ENCODE measurements around the gene SLC14A1.

Gene SLC14A1

GRCh38 chr18:45708831-45709230 lies 15.2 kb upstream of the SLC14A1 start:
- H3K9me3 ChIP-seq (ENCODE audit: low read depth, low read length), result no peaks in the 10 kb centered on the region
- H3K36me3 ChIP-seq (ENCODE audit: insufficient read depth, low read length), result no peaks in the 10 kb centered on the region
- H3K9ac ChIP-seq (ENCODE audit: insufficient read length), result no peak overlapping the region
- H3K4me3 ChIP-seq, result no peak overlapping the region
- TF ChIP-seq FOXP2 (optimal IDR thresholded peaks at IDR 0.05; ENCODE audit: control extremely low read depth, extremely low read length, insufficient read depth) (no peak), POLR2AphosphoS5 (IDR thresholded peaks at IDR 0.05; ENCODE audit: borderline replicate concordance, low read depth, low read length) (no peak), EZH2 (IDR thresholded peaks at IDR 0.05) (no peak)
- DNase-seq (ENCODE audit: low read depth, low spot score), result no peak
- no peak overlapping the region for H3K27ac ChIP-seq

GRCh38 chr18:45712061-45712460 lies 11.9 kb upstream of the SLC14A1 start:
- TF ChIP-seq POLR2AphosphoS5 (IDR thresholded peaks at IDR 0.05; ENCODE audit: borderline replicate concordance, low read depth, low read length) (no peak), EZH2 (IDR thresholded peaks at IDR 0.05) (no peak), FOXP2 (optimal IDR thresholded peaks at IDR 0.05; ENCODE audit: control extremely low read depth, extremely low read length, insufficient read depth) (no peak)
- Histone ChIP-seq H3K36me3 (ENCODE audit: insufficient read depth, low read length) (no peaks in the 10 kb centered on the region), H3K4me3 (no peak overlapping the region), H3K9ac (ENCODE audit: insufficient read length) (no peak overlapping the region), H3K9me3 (ENCODE audit: low read depth, low read length) (no peaks in the 10 kb centered on the region), H3K27ac (no peak overlapping the region)
- DNase-seq (ENCODE audit: low read depth, low spot score), result no peak

GRCh38 chr18:45713239-45713638 lies 10.7 kb upstream of the SLC14A1 start:
- Histone ChIP-seq H3K36me3 (ENCODE audit: insufficient read depth, low read length) (no peaks in the 10 kb centered on the region), H3K9ac (ENCODE audit: insufficient read length) (no peak overlapping the region), H3K9me3 (ENCODE audit: low read depth, low read length) (no peaks in the 10 kb centered on the region), H3K4me3 (no peak overlapping the region), H3K27ac (no peak overlapping the region)
- DNase-seq (ENCODE audit: low read depth, low spot score), result no peak
- TF ChIP-seq EZH2 (IDR thresholded peaks at IDR 0.05), result no peak

GRCh38 chr18:45715212-45715780 lies 8.7 kb upstream of the SLC14A1 start:
- Histone ChIP-seq H3K36me3 (ENCODE audit: insufficient read depth, low read length) (no peaks in the 10 kb centered on the region), H3K27ac (no peak overlapping the region), H3K9ac (ENCODE audit: insufficient read length) (no peak overlapping the region), H3K4me3 (no peak overlapping the region), H3K9me3 (ENCODE audit: low read depth, low read length) (no peaks in the 10 kb centered on the region)
- TF ChIP-seq FOXP2 (optimal IDR thresholded peaks at IDR 0.05; ENCODE audit: control extremely low read depth, extremely low read length, insufficient read depth), result no peak
- TF ChIP-seq POLR2AphosphoS5 (IDR thresholded peaks at IDR 0.05; ENCODE audit: borderline replicate concordance, low read depth, low read length), result no peak
- TF ChIP-seq EZH2 (IDR thresholded peaks at IDR 0.05), result no peak
- DNase-seq (ENCODE audit: low read depth, low spot score), result no peak

DNA sequence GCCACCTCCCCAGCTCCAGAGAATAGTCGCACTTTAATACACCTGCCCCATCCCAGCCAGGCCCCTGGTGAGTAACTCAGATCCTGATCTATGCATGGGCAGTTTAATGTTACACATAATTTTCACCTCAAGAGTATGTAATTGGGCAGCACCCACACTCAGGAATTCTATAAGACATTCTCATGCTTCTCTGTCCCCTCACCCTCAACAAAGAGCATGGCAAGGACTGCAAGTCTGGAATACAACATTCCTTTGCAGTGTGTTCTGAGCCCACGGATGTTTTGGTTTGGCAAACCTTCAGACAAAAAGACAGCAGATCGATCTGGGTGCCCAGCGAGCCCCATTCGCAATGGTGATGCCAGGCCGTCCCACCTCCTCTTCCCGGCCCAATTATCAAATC lies 4.9 kb upstream of the SLC14A1 start:
- Histone ChIP-seq H3K9me3 (ENCODE audit: low read depth, low read length) (no peaks in the 10 kb centered on the region), H3K4me3 (no peak overlapping the region), H3K27ac (no peak overlapping the region), H3K9ac (ENCODE audit: insufficient read length) (no peak overlapping the region), H3K36me3 (ENCODE audit: insufficient read depth, low read length) (no peaks in the 10 kb centered on the region)
- DNase-seq (ENCODE audit: low read depth, low spot score), result no peak
- TF ChIP-seq POLR2AphosphoS5 (IDR thresholded peaks at IDR 0.05; ENCODE audit: borderline replicate concordance, low read depth, low read length) (no peak), EZH2 (IDR thresholded peaks at IDR 0.05) (no peak), FOXP2 (optimal IDR thresholded peaks at IDR 0.05; ENCODE audit: control extremely low read depth, extremely low read length, insufficient read depth) (no peak)

DNA sequence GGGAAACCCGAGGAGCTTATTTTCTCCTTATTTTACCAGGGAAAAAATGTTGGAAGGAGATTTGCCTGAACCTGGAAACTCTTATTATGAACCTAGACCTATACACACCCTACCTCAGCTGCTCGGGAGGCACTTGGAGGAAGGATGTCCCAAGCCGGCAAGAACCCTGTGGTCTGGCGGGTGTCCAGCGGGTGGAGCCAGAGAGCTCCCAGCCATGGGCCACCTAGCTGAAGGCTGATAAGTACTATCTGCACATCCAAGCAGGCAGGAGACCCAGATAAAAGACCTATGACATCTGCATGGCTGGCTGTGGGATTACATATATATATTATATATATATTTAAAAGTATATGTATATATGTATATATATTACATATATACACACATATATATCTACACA lies 1.1 kb upstream of the SLC14A1 start:
- H3K9ac ChIP-seq (ENCODE audit: insufficient read length), result no peak overlapping the region
- TF ChIP-seq POLR2AphosphoS5 (IDR thresholded peaks at IDR 0.05; ENCODE audit: borderline replicate concordance, low read depth, low read length), result no peak
- TF ChIP-seq FOXP2 (optimal IDR thresholded peaks at IDR 0.05; ENCODE audit: control extremely low read depth, extremely low read length, insufficient read depth), result no peak
- TF ChIP-seq EZH2 (IDR thresholded peaks at IDR 0.05), result no peak
- H3K4me3 ChIP-seq, result no peak overlapping the region
- peak; percentile 5 for DNase-seq (ENCODE audit: low read depth, low spot score)
- no peaks in the 10 kb centered on the region for H3K9me3 ChIP-seq (ENCODE audit: low read depth, low read length)
- no peak overlapping the region for H3K27ac ChIP-seq
- H3K36me3 ChIP-seq (ENCODE audit: insufficient read depth, low read length), result no peaks in the 10 kb centered on the region

- no peak overlapping the region for H3K27ac ChIP-seq
- DNase-seq (ENCODE audit: low read depth, low spot score), result no peak
- no peaks in the 10 kb centered on the region for H3K36me3 ChIP-seq (ENCODE audit: insufficient read depth, low read length)
- no peaks in the 10 kb centered on the region for H3K9me3 ChIP-seq (ENCODE audit: low read depth, low read length)
- no peak overlapping the region for H3K4me3 ChIP-seq
- TF ChIP-seq POLR2AphosphoS5 (IDR thresholded peaks at IDR 0.05; ENCODE audit: borderline replicate concordance, low read depth, low read length), result no peak
- no peak overlapping the region for H3K9ac ChIP-seq (ENCODE audit: insufficient read length)
Observed at GRCh38 chr18:45724601-45725000, 620 bp downstream of the SLC14A1 start.

DNA sequence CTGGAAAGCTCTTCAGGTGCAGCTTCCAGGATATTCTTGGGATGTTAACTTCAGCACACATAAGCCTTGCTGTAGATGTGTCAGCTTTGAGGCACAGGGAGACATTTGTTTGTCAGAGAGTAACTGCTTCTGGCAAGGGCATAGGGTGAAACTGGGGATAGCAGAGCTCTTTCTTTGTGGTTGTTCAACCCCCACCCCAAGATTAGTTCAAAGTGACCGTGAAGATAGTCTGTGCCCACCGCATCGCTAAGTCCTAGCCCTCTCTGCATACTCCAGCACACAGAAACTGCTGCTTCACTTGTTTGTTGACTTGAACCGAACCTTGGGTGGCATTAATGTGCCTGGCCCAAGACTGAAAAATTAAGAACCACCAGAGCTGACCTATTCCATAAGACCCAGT lies 1.4 kb downstream of the SLC14A1 start:
- no peak overlapping the region for H3K27ac ChIP-seq
- no peak for TF ChIP-seq FOXP2 (optimal IDR thresholded peaks at IDR 0.05; ENCODE audit: control extremely low read depth, extremely low read length, insufficient read depth)
- TF ChIP-seq POLR2AphosphoS5 (IDR thresholded peaks at IDR 0.05; ENCODE audit: borderline replicate concordance, low read depth, low read length), result no peak
- no peak for TF ChIP-seq EZH2 (IDR thresholded peaks at IDR 0.05)
- H3K36me3 ChIP-seq (ENCODE audit: insufficient read depth, low read length), result no peaks in the 10 kb centered on the region
- no peak overlapping the region for H3K4me3 ChIP-seq
- H3K9ac ChIP-seq (ENCODE audit: insufficient read length), result no peak overlapping the region
- H3K9me3 ChIP-seq (ENCODE audit: low read depth, low read length), result no peaks in the 10 kb centered on the region
- no peak for DNase-seq (ENCODE audit: low read depth, low spot score)

GRCh38 chr18:45726603-45727002 lies 2.6 kb downstream of the SLC14A1 start:
- Histone ChIP-seq H3K4me3 (no peak overlapping the region), H3K27ac (no peak overlapping the region), H3K9ac (ENCODE audit: insufficient read length) (no peak overlapping the region), H3K36me3 (ENCODE audit: insufficient read depth, low read length) (no peaks in the 10 kb centered on the region), H3K9me3 (ENCODE audit: low read depth, low read length) (no peaks in the 10 kb centered on the region)
- no peak for TF ChIP-seq EZH2 (IDR thresholded peaks at IDR 0.05)
- TF ChIP-seq FOXP2 (optimal IDR thresholded peaks at IDR 0.05; ENCODE audit: control extremely low read depth, extremely low read length, insufficient read depth), result no peak
- DNase-seq (ENCODE audit: low read depth, low spot score), result no peak

Data from SK-N-MC (cell line).